ENCODE measurements around the gene GNB1.

Gene GNB1

DNA sequence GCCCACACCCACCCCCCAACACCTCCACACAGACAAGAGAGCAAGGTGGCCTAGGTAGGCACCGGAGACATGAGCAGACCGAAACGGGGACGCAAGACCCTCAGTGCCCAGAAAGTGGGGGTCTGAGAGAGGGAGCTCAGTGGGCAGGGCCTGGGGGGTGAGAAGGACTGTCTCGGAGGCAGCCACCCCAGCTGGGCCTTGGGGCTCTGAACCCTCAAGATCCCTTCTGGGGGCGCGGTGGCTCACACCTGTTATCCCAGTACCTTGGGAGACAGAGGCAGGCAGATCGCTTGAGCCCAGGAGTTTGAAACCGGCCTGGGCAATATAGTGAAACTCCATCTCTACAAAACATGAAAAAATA, 9.1 kb upstream of the GNB1 start:
- no peak overlapping the region for H3K27ac ChIP-seq
- no peak for DNase-seq
- H3K27me3 ChIP-seq (replicated peaks): no peaks in the 10 kb centered on the region
- no peaks in the 10 kb centered on the region for H3K36me3 ChIP-seq (replicated peaks)
- TF ChIP-seq, protein P1, sequence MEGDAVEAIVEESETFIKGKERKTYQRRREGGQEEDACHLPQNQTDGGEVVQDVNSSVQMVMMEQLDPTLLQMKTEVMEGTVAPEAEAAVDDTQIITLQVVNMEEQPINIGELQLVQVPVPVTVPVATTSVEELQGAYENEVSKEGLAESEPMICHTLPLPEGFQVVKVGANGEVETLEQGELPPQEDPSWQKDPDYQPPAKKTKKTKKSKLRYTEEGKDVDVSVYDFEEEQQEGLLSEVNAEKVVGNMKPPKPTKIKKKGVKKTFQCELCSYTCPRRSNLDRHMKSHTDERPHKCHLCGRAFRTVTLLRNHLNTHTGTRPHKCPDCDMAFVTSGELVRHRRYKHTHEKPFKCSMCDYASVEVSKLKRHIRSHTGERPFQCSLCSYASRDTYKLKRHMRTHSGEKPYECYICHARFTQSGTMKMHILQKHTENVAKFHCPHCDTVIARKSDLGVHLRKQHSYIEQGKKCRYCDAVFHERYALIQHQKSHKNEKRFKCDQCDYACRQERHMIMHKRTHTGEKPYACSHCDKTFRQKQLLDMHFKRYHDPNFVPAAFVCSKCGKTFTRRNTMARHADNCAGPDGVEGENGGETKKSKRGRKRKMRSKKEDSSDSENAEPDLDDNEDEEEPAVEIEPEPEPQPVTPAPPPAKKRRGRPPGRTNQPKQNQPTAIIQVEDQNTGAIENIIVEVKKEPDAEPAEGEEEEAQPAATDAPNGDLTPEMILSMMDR (IDR thresholded peaks at IDR 0.05; ENCODE audit: low read depth, low read length, missing control alignments): no peak
- in situ Hi-C loops (cut with HindIII; ENCODE audit: low pct_ligation_motif_present, low sequenced_read_pairs): no loop called here
- H3K4me3 ChIP-seq (ENCODE audit: low read depth, low read length): no peak overlapping the region

DNA sequence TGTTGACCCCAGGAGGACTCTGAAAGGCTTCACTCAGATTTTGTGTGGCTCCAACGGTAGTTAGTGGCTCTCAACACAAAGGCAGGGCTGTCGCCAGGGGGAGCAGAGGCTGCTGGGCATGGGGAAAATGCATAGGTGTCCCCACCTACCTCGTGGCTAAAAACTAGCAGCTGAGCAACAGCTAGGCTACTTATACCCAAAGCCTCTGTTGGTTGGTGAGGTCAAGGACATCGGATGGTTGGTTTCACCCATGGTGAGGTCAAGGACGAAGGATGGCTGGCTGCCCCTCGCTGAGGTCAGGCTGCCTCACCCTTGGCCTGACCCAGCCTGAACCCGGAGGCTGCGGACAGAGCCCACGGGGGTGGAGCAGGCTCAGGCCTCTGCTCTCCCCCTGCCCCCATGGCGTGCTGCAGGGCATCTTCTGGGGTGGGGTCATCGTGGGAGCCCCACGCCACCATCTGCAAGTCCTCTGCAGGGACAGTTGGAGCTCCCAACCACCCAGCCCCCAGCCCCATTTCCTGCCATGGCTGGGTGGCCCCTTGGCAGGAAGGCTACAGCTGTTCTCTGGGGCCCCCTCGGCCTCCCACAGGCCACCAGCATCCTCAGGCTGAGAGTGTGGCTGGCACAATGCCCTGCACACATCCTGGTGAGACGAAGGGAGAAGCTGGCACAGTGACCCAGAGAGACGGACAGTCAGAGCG, 8.5 kb upstream of the GNB1 start:
- in situ Hi-C loops (cut with HindIII; ENCODE audit: low pct_ligation_motif_present, low sequenced_read_pairs): no loop called here
- DNase-seq: no peak
- no peaks in the 10 kb centered on the region for H3K27me3 ChIP-seq (replicated peaks)
- H3K27ac ChIP-seq: no peak overlapping the region
- TF ChIP-seq, protein P1 (IDR thresholded peaks at IDR 0.05; ENCODE audit: low read depth, low read length, missing control alignments): peak; percentile 30
- no peaks in the 10 kb centered on the region for H3K36me3 ChIP-seq (replicated peaks)
- no peak overlapping the region for H3K4me3 ChIP-seq (ENCODE audit: low read depth, low read length)

DNA sequence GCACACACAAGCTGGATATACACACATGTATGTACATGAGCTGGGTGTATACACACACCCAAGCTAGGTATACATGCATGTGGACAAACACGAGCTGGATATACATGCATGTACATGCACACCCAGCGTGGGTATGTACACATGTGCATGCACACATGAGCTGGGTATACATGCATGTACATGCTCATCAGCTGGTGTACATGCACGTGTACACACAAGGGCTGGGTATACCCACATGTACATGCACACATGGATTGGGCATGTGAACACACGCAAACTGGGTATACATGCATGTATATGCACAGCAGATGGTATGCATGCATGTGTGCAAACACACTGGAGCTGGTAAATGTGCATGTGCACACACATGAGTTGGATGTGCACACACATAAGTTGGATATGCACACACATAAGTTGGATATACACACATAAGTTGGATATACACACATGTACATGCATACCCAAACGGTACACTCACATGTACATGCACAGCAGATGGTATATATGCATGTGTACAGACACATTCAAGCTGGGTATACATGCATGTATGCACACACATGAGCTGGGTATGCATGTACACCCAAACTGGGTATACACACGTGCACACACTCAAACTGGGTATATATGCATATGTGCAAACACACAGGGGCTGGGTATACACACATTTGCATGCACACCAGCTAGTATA, 7.5 kb upstream of the GNB1 start:
- H3K27ac ChIP-seq: no peak overlapping the region
- DNase-seq: no peak
- TF ChIP-seq, protein P1 (IDR thresholded peaks at IDR 0.05; ENCODE audit: low read depth, low read length, missing control alignments): no peak
- no peaks in the 10 kb centered on the region for H3K27me3 ChIP-seq (replicated peaks)
- no peak overlapping the region for H3K4me3 ChIP-seq (ENCODE audit: low read depth, low read length)
- H3K36me3 ChIP-seq (replicated peaks): no peaks in the 10 kb centered on the region
- in situ Hi-C loops (cut with HindIII; ENCODE audit: low pct_ligation_motif_present, low sequenced_read_pairs): no loop called here

DNA sequence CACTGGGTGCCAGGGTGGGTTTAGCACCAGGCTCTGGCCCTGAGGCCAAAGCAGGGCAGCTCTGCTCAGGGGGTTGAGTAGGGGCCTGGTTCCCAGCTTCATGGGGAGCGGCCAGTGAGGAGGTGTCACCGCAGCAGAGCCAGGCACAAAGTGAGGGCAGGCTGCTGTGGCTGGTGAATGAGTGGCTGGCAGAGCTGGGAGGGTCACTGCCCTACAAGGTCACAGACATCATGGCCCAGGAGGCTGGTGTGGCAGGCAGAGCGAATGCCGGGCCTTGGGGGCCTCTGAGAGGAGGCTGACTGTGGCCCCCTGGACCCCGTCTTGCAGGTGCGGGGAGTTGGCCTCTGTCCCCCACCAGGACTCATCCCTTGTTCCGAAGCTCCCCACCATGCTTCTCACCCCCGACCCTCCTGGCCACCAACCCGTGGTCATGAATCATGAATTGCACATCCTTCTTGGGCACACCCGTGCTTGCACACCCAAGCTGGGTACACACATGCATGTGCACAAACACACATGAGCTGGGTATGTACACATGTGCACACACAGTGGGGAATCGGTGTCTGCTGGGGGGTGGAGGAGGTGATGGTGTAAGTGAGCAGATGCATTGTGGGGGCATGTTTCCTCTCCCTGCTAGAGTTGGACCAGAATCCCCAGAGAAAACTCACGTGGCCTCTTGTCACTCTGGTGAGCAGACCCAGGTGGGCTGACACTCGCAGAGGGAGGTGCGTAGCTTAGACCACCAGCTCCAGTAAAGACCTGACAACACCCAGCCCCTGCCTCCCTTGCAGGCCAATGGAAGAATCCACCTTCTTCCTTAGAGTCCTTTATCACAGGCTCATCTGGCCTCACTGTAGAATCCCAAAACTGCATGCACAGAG, 4.8 kb upstream of the GNB1 start:
- H3K4me3 ChIP-seq (ENCODE audit: low read depth, low read length): no peak overlapping the region
- in situ Hi-C loops (cut with HindIII; ENCODE audit: low pct_ligation_motif_present, low sequenced_read_pairs): no loop called here
- H3K27ac ChIP-seq: no peak overlapping the region
- TF ChIP-seq, protein P1 (IDR thresholded peaks at IDR 0.05; ENCODE audit: low read depth, low read length, missing control alignments): no peak
- H3K27me3 ChIP-seq (replicated peaks): no peaks in the 10 kb centered on the region
- H3K36me3 ChIP-seq (replicated peaks): no peaks in the 10 kb centered on the region
- DNase-seq: no peak

DNA sequence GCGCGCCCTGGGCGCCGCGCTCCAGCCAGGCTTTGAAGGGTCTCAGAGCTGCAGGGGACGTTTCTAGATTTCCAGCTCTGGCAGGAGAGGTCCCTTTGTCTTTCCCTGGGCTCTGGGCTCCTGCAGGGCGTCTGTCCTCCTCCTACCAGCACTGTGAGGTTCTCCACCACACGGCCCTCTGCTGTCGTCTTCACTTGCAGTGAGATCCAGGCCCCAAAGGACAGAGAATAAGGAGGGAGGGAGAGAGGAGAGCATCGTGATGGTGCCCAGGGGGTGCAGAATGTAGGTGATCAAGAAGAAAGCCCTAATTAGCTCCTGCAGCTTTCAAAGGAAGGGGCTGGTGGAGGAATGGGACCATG, 4.2 kb upstream of the GNB1 start:
- DNase-seq: no peak
- Histone ChIP-seq H3K36me3 (replicated peaks) (no peaks in the 10 kb centered on the region), H3K27me3 (replicated peaks) (no peaks in the 10 kb centered on the region), H3K4me3 (ENCODE audit: low read depth, low read length) (no peak overlapping the region), H3K27ac (no peak overlapping the region)
- TF ChIP-seq, protein P1 (IDR thresholded peaks at IDR 0.05; ENCODE audit: low read depth, low read length, missing control alignments): no peak
- in situ Hi-C loops (cut with HindIII; ENCODE audit: low pct_ligation_motif_present, low sequenced_read_pairs): no loop called here
